DOHH2 (cell line): ENCODE results near the gene PDZRN3.

Experiments
- H3F3A ChIP-seq: fragments of 200-600 bp; sonication (generic), shearing (Covaris generic); 2 replicates; pipeline ENCODE4 v1.6.0; 2016; ENCODE audit warnings: antibody characterized with exemption, mild to moderate bottlenecking; ENCODE audit not compliant: control insufficient read depth, insufficient read depth
- H3K27ac ChIP-seq: fragments of 200-600 bp; sonication (generic); 2 replicates; pipeline ENCODE4 v1.5.1; 2014; ENCODE audit warnings: low read depth, mild to moderate bottlenecking, low read length, moderate library complexity
- H3K27me3 ChIP-seq: fragments of 200-600 bp; sonication (generic); 2 replicates; pipeline ENCODE4 v1.6.1; 2014; ENCODE audit warnings: mild to moderate bottlenecking, low read length, mixed read lengths; ENCODE audit not compliant: control insufficient read depth
- H3K36me3 ChIP-seq: fragments of 200-600 bp; sonication (generic); 2 replicates; pipeline ENCODE4 v1.6.1; 2014; ENCODE audit warnings: mild to moderate bottlenecking, low read length, moderate library complexity, mixed read lengths; ENCODE audit not compliant: control insufficient read depth
- H3K4me1 ChIP-seq: fragments of 200-600 bp; sonication (generic); 2 replicates; pipeline ENCODE4 v1.6.1; 2014; ENCODE audit warnings: mild to moderate bottlenecking, low read length, mixed read lengths; ENCODE audit not compliant: control insufficient read depth
- H3K4me2 ChIP-seq: fragments of 200-600 bp; sonication (generic); 2 replicates; pipeline ENCODE4 v1.6.0; 2014; ENCODE audit warnings: mild to moderate bottlenecking, low read length, moderate library complexity
- H3K4me3 ChIP-seq: fragments of 200-600 bp; sonication (generic); 2 replicates; pipeline ENCODE4 v1.5.1; 2014; ENCODE audit warnings: mild to moderate bottlenecking, low read length, mixed read lengths
- H3K79me2 ChIP-seq: fragments of 200-600 bp; sonication (generic); 2 replicates; pipeline ENCODE4 v1.6.1; 2014; ENCODE audit warnings: mild to moderate bottlenecking, low read length, mixed read lengths; ENCODE audit not compliant: control insufficient read depth
- H3K9me2 ChIP-seq: fragments of 200-600 bp; sonication (generic); replicated peaks from 2 replicates; pipeline ENCODE4 v1.6.1; 2014; ENCODE audit warnings: mild to moderate bottlenecking, low read length, mixed read lengths; ENCODE audit not compliant: control insufficient read depth
- H3K9me3 ChIP-seq: fragments of 200-600 bp; sonication (generic); 2 replicates; pipeline ENCODE4 v1.6.1; 2014; ENCODE audit warnings: antibody characterized with exemption, low read length, mixed read lengths; ENCODE audit not compliant: control insufficient read depth, insufficient read depth
- H4K20me1 ChIP-seq: fragments of 200-600 bp; sonication (generic); 2 replicates; pipeline ENCODE4 v1.6.0; 2014; ENCODE audit warnings: low read depth, mild to moderate bottlenecking, antibody characterized with exemption, low read length, moderate library complexity; ENCODE audit not compliant: control insufficient read depth, insufficient read depth
- EZH2phosphoT487 ChIP-seq: fragments of 200-600 bp; sonication (generic); IDR thresholded peaks from 2 replicates; pipeline ENCODE4 v1.6.1; 2017; ENCODE audit warnings: borderline replicate concordance, mild to moderate bottlenecking, antibody characterized with exemption, low read length, moderate library complexity, mixed read lengths
- TF ChIP-seq, protein P1 (sequence below): fragments of 200-600 bp; sonication (generic); IDR thresholded peaks from one replicate; pipeline ENCODE4 v1.5.1; 2014; ENCODE audit warnings: antibody characterized with exemption, mild to moderate bottlenecking, low read depth, low read length; ENCODE audit not compliant: poor library complexity, severe bottlenecking

Gene PDZRN3

DNA sequence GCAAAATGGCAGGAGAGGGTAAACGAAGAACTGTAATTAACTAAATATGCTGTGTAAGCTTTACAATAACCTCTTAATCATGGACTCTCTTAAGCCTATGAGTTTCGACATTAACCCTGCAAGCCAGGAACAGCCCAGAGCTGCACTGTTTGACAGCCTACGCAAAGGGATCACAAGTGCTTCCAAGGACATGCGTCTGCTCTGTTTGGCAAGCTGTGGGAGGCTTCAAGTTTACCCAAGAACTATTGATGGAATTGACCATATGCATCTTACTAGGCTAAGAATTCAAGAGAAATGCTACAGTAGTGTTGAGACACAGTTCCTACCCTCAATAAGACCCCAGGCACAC, 66.0 kb downstream of the PDZRN3 start:
- Histone ChIP-seq H3K36me3 (no peaks in the 10 kb centered on the region), H3F3A (no peaks in the 10 kb centered on the region), H3K79me2 (no peaks in the 10 kb centered on the region), H3K4me2 (no peak overlapping the region), H4K20me1 (no peaks in the 10 kb centered on the region; the same call in 1 of the 2 replicates), H3K4me3 (no peak overlapping the region), H3K4me1 (no peaks in the 10 kb centered on the region), H3K27me3 (no peaks in the 10 kb centered on the region), H3K27ac (no peak overlapping the region), H3K9me2 (no peaks in the 10 kb centered on the region), H3K9me3 (no peaks in the 10 kb centered on the region)
- TF ChIP-seq EZH2phosphoT487: no peak
- TF ChIP-seq, protein P1, sequence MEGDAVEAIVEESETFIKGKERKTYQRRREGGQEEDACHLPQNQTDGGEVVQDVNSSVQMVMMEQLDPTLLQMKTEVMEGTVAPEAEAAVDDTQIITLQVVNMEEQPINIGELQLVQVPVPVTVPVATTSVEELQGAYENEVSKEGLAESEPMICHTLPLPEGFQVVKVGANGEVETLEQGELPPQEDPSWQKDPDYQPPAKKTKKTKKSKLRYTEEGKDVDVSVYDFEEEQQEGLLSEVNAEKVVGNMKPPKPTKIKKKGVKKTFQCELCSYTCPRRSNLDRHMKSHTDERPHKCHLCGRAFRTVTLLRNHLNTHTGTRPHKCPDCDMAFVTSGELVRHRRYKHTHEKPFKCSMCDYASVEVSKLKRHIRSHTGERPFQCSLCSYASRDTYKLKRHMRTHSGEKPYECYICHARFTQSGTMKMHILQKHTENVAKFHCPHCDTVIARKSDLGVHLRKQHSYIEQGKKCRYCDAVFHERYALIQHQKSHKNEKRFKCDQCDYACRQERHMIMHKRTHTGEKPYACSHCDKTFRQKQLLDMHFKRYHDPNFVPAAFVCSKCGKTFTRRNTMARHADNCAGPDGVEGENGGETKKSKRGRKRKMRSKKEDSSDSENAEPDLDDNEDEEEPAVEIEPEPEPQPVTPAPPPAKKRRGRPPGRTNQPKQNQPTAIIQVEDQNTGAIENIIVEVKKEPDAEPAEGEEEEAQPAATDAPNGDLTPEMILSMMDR: no peak

DNA sequence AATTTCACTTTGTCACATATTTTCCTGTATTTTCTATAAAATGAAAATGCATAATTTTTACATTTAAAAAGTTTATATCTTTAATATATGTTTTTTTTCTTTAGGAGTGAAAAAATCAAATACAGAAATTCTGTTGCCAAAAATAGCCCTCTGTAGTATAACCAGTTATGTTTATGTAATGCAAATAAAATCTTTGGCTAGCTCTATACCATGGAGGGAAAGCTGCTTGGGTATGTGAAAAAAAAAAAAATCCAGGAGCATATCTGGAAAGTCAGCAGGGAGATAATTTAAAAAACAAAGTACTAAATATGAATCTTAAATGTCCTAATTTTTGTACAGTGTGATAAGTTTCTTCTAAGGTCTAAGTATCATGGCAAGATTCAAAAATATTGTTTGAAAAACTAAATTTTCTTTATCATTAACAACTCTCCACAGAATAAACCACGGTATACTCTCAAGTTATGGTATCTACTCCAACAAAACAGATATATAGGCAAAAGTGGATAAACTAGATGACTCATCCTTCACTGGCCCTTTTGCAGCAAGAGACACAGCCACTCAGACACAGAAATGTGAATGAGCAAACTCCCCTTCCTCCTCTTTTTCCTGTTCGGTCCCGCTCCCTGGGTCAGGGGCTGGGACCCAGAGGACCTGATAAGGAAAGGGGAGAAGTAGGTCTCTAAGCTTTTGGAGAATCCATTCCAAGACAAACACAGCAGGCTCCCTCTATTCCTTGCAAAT, 66.6 kb downstream of the PDZRN3 start:
- Histone ChIP-seq H3K27me3 (no peaks in the 10 kb centered on the region), H4K20me1 (no peaks in the 10 kb centered on the region; the same call in 1 of the 2 replicates), H3K79me2 (no peaks in the 10 kb centered on the region), H3K9me2 (no peaks in the 10 kb centered on the region), H3K4me2 (no peak overlapping the region), H3K4me3 (no peak overlapping the region), H3K36me3 (no peaks in the 10 kb centered on the region), H3K9me3 (no peaks in the 10 kb centered on the region), H3K4me1 (no peaks in the 10 kb centered on the region), H3K27ac (no peak overlapping the region), H3F3A (no peaks in the 10 kb centered on the region)
- TF ChIP-seq EZH2phosphoT487: no peak
- TF ChIP-seq, protein P1: no peak

DNA sequence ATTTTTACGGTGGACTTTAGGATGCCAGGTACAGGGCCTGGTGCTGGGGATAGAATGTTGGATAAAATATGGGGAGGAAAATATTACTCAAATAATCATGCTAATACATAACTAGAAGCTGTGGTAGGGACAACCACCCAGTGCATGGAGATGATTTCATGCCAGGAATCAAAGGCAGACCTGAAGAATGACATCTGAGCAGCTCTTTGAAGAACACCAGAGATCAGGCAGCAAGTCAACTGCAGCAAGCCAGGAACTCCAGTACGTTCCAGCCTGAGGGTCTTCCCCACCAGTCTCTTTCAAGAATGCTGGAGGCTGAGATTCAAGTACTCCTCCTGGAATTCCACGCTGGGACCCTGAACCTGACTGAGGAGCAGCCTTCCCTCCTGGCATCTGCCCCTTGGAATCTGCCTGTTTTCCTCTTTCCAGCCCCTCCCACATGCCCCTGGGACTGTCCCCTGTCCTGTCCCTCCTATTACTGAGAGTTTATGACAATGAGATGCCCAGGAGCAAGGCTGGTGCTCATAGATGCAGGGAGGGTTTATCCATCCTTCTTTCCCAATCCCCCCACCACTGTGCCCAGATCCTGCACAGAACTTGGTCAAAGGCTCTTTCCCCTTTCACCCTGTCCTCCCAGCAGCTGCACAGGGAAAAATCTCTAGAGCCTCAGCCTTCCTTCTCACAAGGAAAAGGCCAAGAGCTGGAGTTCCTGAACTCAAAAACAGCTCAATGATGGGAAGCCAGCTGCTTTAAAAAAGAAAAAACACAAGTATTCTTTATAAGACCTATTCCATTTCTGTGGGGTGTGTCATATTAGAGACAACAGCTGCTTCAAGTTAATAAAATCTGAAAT, 68.0 kb downstream of the PDZRN3 start:
- Histone ChIP-seq H3F3A (no peaks in the 10 kb centered on the region), H3K36me3 (no peaks in the 10 kb centered on the region), H3K4me3 (no peak overlapping the region), H3K27ac (no peak overlapping the region), H3K27me3 (no peaks in the 10 kb centered on the region), H3K9me2 (no peaks in the 10 kb centered on the region), H3K9me3 (no peaks in the 10 kb centered on the region), H4K20me1 (no peaks in the 10 kb centered on the region; the same call in 1 of the 2 replicates), H3K4me1 (no peaks in the 10 kb centered on the region), H3K4me2 (no peak overlapping the region), H3K79me2 (no peaks in the 10 kb centered on the region)
- TF ChIP-seq EZH2phosphoT487: no peak
- TF ChIP-seq, protein P1: no peak
